Measurements from ENCODE around the gene FAM187B. TPM values are rescaled to one million over a fixed set of nuclear protein-coding genes. Genes with fewer than 3 reads are reported as not detected.

FAM187B gene
- total and polyA plus RNA-seq, 7 donors = not detected

DNA sequence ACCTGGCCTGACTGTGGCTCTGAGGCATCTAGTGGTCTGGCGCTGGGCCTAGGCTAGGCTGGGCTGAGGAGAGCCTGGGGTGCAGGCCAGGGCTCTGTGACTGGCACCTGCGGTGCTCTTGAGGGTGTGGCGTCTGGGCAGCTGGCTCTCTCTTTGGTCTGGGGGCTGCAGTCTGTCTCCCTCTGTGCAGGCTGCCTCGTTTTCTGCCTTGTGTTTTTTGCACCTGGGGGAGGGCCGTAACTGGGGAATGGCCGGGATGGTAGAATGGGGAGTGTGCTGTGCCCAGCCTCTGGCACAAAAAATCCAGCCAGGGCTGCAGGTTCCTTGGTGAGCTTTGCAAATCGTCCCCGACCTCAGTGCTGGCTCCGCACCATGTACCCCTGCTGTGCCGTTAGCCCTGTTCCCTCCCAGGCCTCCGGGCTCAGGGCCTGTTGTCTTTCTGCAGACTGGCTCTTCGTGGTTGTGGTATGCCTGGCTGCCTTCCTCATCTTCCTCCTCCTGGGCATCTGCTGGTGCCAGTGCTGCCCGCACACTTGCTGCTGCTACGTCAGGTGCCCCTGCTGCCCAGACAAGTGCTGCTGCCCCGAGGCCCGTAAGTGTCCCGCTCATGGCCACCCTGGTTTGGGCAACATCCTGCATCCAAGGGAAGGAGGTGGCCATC lies 33.7 kb upstream of the FAM187B start:
- WGBS, 2 donors = 79 to 86% methylated on average over 17 of the region's 17 CpGs
- Histone ChIP-seq H3K36me3 (no peaks in the 10 kb centered on the region), H3K27me3 (peaks cover 0 to 10% (median 0%) of the 10 kb centered on the region in 3 donors), H3K4me3 (no peak overlapping the region), H3K9me3 (no peaks in the 10 kb centered on the region), H3K27ac (no peak overlapping the region), H3K4me1 (peaks cover 0 to 26% (median 17%) of the 10 kb centered on the region in 4 donors)
- TF ChIP-seq CTCF (IDR thresholded peaks at IDR 0.05) (no peak), POLR2AphosphoS5 (IDR thresholded peaks at IDR 0.05) (peak in 1 of 4 donors; percentile 31)
- peak; percentile 59 for DNase-seq
- intact Hi-C loops (cut with DNase I) = loop anchor here (10.0 kb wide), 2 partner anchors 117 to 353 kb away; partner anchors contain the start of genes FXYD7 and HAUS5

DNA sequence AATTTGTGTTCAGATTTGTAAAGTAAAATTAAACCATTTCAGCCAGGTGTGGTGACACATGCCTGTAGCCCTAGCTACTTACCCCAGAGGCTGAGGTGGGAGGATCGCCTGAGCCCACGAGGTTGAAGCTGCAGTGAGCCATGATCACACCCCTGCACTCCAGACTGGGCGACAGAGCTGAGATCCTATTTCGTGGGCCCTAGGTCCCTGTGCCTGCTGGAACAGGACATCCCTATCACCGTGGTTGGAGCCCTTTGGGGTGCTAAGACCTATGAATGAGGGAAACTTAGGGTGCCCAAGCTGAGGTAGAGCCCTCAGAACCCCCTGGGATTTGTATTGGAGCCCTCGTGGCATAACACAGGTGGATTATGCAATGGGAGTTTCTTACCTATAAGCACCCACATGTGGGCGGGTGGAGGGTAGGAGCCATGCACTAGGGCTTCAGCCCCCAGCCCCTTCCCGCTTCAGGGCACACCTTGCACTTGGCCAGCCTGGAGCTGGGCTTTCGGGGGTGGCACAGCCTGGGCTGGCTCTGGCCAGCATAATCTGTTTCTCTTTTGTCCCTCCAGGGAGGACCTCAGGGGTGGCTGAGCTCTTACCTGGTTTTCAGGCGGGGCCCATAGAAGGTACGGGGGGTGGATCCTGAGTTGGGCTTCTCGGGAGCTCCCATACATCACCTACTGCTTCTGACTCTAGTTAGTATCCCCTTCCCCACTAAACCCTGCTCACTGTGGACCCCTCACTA lies 33.0 kb upstream of the FAM187B start:
- peak; percentile 54 for DNase-seq
- H3K36me3 ChIP-seq = no peaks in the 10 kb centered on the region
- no peak overlapping the region for H3K27ac ChIP-seq
- no peaks in the 10 kb centered on the region for H3K9me3 ChIP-seq
- TF ChIP-seq CTCF (IDR thresholded peaks at IDR 0.05) (no peak), POLR2AphosphoS5 (IDR thresholded peaks at IDR 0.05) (no peak), EP300 (IDR thresholded peaks at IDR 0.05) (no peak), POLR2A (IDR thresholded peaks at IDR 0.05) (no peak)
- peaks cover 0 to 19% (median 11%) of the 10 kb centered on the region in 4 donors for H3K4me1 ChIP-seq
- no peak overlapping the region for H3K4me3 ChIP-seq
- peaks cover 0 to 15% (median 0%) of the 10 kb centered on the region in 3 donors for H3K27me3 ChIP-seq
- 80 to 88% methylated on average over 12 of the region's 12 CpGs for WGBS, 2 donors
- intact Hi-C loops (cut with DNase I) = loop anchor here (10.0 kb wide), 2 partner anchors 117 to 353 kb away; partner anchors contain the start of genes FXYD7 and HAUS5

GRCh38 chr19:35260694-35261304 lies 32.3 kb upstream of the FAM187B start:
- Histone ChIP-seq H3K27me3 (peaks cover 0 to 20% (median 3%) of the 10 kb centered on the region in 3 donors), H3K4me1 (peaks cover 0 to 11% (median 4%) of the 10 kb centered on the region in 4 donors), H3K4me3 (no peak overlapping the region), H3K9me3 (no peaks in the 10 kb centered on the region), H3K36me3 (no peaks in the 10 kb centered on the region), H3K27ac (no peak overlapping the region)
- TF ChIP-seq EP300 (IDR thresholded peaks at IDR 0.05) = no peak
- no peak for TF ChIP-seq CTCF (IDR thresholded peaks at IDR 0.05)
- TF ChIP-seq POLR2AphosphoS5 (IDR thresholded peaks at IDR 0.05) = no peak
- no peak for TF ChIP-seq POLR2A (IDR thresholded peaks at IDR 0.05)
- peak; percentile 35 for DNase-seq
- WGBS, 2 donors = 88 to 89% methylated on average over 10 of the region's 10 CpGs
- intact Hi-C loops (cut with DNase I) = loop anchor here (10.0 kb wide), 2 partner anchors 116 to 354 kb away; partner anchors contain the start of genes FXYD7 and HAUS5

DNA sequence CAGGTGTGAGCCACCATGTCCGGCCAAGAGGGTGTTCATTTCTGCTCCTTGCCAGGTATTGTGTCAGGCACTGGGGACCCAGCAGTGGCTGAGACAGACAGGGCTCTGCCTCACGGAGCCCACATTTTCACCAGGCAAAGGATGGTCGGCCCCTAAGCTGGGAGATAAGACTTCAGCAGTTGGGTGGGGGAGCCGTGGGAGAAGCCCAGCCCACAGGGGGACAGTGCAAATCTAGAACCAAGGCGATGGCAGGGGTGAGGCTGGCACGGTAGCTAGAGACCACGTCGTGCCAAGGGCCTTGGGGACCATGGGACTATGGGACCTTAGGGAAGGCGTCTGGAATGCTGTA lies 28.5 kb upstream of the FAM187B start:
- intact Hi-C loops (cut with DNase I) = no loop called here
- TF ChIP-seq EP300 (IDR thresholded peaks at IDR 0.05) = no peak
- no peak for TF ChIP-seq CTCF (IDR thresholded peaks at IDR 0.05)
- TF ChIP-seq POLR2A (IDR thresholded peaks at IDR 0.05) = no peak
- no peak for TF ChIP-seq POLR2AphosphoS5 (IDR thresholded peaks at IDR 0.05)
- Histone ChIP-seq H3K4me1 (no peaks in the 10 kb centered on the region), H3K27ac (no peak overlapping the region), H3K4me3 (no peak overlapping the region), H3K9me3 (no peaks in the 10 kb centered on the region), H3K27me3 (peaks cover 0 to 51% (median 16%) of the 10 kb centered on the region in 3 donors), H3K36me3 (no peaks in the 10 kb centered on the region)
- peak; percentile 63 for DNase-seq
- WGBS, 2 donors = 88 to 92% methylated on average over 9 of the region's 9 CpGs

All from sigmoid colon (tissue), 7 donors.